ENCODE data around the gene ABCA4. TPM values are rescaled to one million over a fixed set of nuclear protein-coding genes. Genes with fewer than 3 reads are reported as not detected.
"Not testable (repeated sequence)": the region's sequence is repeated elsewhere in the genome, so short reads cannot be mapped to it uniquely, and the experiment has no call there.

Gene ABCA4
- total and polyA plus RNA-seq, 8 donors: 0.08 to 1.2 (median 0.37) TPM; not detected in 5

- H3K4me3 ChIP-seq: no peak overlapping the region
- 83 to 91% (median 89%) methylated on average over 8 to 12 of the region's 12 CpGs for WGBS, 5 donors
- no peak for TF ChIP-seq CTCF (IDR thresholded peaks at IDR 0.05)
- no peak for TF ChIP-seq POLR2A (IDR thresholded peaks at IDR 0.05)
- TF ChIP-seq EP300 (IDR thresholded peaks at IDR 0.05): no peak
- no peak for TF ChIP-seq POLR2AphosphoS5 (IDR thresholded peaks at IDR 0.05)
- H3K27me3 ChIP-seq: peaks cover 0 to 21% (median 0%) of the 10 kb centered on the region in 3 donors
- no peaks in the 10 kb centered on the region for H3K9me3 ChIP-seq
- no peaks in the 10 kb centered on the region for H3K36me3 ChIP-seq
- no peak for DNase-seq
- intact Hi-C loops (cut with DNase I; ENCODE audit: low total_unique reads): no loop called here
- no peak overlapping the region for H3K27ac ChIP-seq
- H3K4me1 ChIP-seq: no peaks in the 10 kb centered on the region
These were observed 120.3 kb downstream of the ABCA4 start for GRCh38 chr1:94000510-94001282.

GRCh38 chr1:93999840-94000415 is 121.0 kb downstream of the ABCA4 start:
- H3K27ac ChIP-seq: no peak overlapping the region
- TF ChIP-seq POLR2A (IDR thresholded peaks at IDR 0.05) (no peak), POLR2AphosphoS5 (IDR thresholded peaks at IDR 0.05) (no peak), EP300 (IDR thresholded peaks at IDR 0.05) (no peak), CTCF (IDR thresholded peaks at IDR 0.05) (no peak)
- WGBS, 5 donors: 20 to 52% (median 29%) methylated on average over 3 of the region's 3 CpGs
- H3K36me3 ChIP-seq: no peaks in the 10 kb centered on the region
- no peaks in the 10 kb centered on the region for H3K9me3 ChIP-seq
- no peaks in the 10 kb centered on the region for H3K4me1 ChIP-seq
- intact Hi-C loops (cut with DNase I; ENCODE audit: low total_unique reads): no loop called here
- no peak for DNase-seq
- peaks cover 0 to 21% (median 0%) of the 10 kb centered on the region in 3 donors for H3K27me3 ChIP-seq
- no peak overlapping the region for H3K4me3 ChIP-seq

GRCh38 chr1:93998532-93998931 is 122.4 kb downstream of the ABCA4 start:
- H3K4me1 ChIP-seq; H3K4me3 ChIP-seq; H3K27ac ChIP-seq; H3K36me3 ChIP-seq; intact Hi-C loops (cut with DNase I; ENCODE audit: low total_unique reads); H3K9me3 ChIP-seq; DNase-seq: not testable (repeated sequence)
- H3K27me3 ChIP-seq: peaks cover 0 to 21% (median 0%) of the 10 kb centered on the region in 3 donors
- whole genome bisulfite sequencing, 5 donors: 85 to 94% (median 93%) methylated on average over 4 of the region's 4 CpGs

- Histone ChIP-seq H3K4me1 (no peaks in the 10 kb centered on the region), H3K4me3 (no peak overlapping the region), H3K36me3 (no peaks in the 10 kb centered on the region), H3K9me3 (no peaks in the 10 kb centered on the region), H3K27me3 (peaks cover 0 to 21% (median 0%) of the 10 kb centered on the region in 3 donors), H3K27ac (no peak overlapping the region)
- no peak for DNase-seq
- intact Hi-C loops (cut with DNase I; ENCODE audit: low total_unique reads): no loop called here
- WGBS, 5 donors: 81 to 90% (median 86%) methylated on average over 7 of the region's 7 CpGs
- TF ChIP-seq CTCF (IDR thresholded peaks at IDR 0.05) (no peak), POLR2A (IDR thresholded peaks at IDR 0.05) (no peak)
These were observed 123.2 kb downstream of the ABCA4 start for GRCh38 chr1:93997756-93998155.

All from stomach (tissue), 9 donors.